Myocyte (in vitro differentiated cells): ENCODE data around the gene CDK15. TPM values are rescaled to one million over a fixed set of nuclear protein-coding genes. Genes with fewer than 3 reads are reported as not detected.

Source experiments
- DNase-seq: peaks from one replicate; pipeline ENCODE4 v3.0.0-alpha.2; 2012; ENCODE audit warnings: low read depth
- total RNA-seq: library from RNA; depleted of rRNA; stranded (reverse); fragments of >200 nt; gene quantifications from 2 replicates; pipeline ENCODE4 v1.2.3, GENCODE V29; 2014

CDK15 gene
- total RNA-seq, 1 donor from 2014 or later: 6.7 TPM

GRCh38 chr2:201866643-201867473 lies 60.5 kb downstream of the CDK15 start:
- DNase-seq: no peak

DNA sequence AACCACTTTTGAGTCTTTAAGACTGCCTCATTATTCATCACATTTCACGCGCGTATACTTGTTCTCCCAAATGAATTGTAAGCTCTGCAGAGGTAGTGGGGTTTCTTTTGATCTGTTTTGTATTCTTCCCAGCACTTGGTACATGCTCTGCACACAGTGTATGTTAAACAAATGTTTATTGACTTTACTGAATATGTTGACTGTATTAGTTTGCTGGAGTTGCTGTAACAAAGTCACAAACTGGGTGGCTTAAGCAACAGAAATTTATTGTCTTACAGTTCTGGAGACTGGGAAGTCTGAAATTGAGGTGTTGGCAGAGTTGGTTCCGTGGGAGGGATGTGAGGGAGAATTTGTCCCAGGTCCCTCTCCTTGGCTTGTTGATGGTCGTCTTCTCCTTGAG lies 65.1 kb downstream of the CDK15 start:
- no peak for DNase-seq

- DNase-seq: no peak
These were observed 66.3 kb downstream of the CDK15 start for GRCh38 chr2:201872591-201872990.

GRCh38 chr2:201879996-201880395 lies 73.7 kb downstream of the CDK15 start:
- no peak for DNase-seq

- DNase-seq: peak; percentile 50
These were observed 74.2 kb downstream of the CDK15 start for GRCh38 chr2:201880579-201880978.

DNA sequence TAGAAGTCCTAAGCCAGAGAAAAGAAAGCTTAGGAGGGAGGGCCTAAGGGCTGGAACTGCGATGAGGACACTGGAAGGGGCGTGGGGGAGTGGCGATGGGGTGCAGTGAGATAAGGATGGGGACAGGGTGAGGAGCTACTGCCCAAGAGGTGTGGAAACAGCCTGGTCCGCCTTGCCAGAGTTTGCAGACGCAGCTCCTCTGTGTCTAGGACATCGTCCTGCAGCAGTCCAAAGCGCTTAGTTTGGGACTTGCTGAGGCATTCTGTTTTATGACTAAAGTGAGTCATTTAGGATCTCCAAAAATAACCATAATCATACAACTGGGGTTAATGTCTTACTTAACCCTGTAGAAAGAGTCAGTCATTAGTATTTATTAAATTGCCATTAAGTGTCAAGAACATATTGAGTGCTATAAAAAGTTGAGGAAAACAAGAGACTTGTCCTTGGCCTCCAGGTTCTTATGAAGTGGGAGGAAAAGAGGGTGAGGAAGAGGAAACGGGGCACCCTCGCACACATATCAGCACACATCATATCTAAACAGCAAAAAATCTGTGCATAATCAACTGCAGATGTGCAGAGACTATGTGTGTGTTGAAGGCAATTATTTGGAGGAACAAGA lies 74.8 kb downstream of the CDK15 start:
- no peak for DNase-seq

- no peak for DNase-seq
These were observed 75.4 kb downstream of the CDK15 start for GRCh38 chr2:201881741-201882140.

GRCh38 chr2:201882353-201883090 lies 76.2 kb downstream of the CDK15 start:
- DNase-seq: peak; percentile 78

GRCh38 chr2:201883606-201884369 lies 77.5 kb downstream of the CDK15 start:
- peak; percentile 92 for DNase-seq

GRCh38 chr2:201886504-201886903 lies 80.2 kb downstream of the CDK15 start:
- DNase-seq: no peak

GRCh38 chr2:201887773-201888425 lies 81.6 kb downstream of the CDK15 start:
- DNase-seq: no peak

DNA sequence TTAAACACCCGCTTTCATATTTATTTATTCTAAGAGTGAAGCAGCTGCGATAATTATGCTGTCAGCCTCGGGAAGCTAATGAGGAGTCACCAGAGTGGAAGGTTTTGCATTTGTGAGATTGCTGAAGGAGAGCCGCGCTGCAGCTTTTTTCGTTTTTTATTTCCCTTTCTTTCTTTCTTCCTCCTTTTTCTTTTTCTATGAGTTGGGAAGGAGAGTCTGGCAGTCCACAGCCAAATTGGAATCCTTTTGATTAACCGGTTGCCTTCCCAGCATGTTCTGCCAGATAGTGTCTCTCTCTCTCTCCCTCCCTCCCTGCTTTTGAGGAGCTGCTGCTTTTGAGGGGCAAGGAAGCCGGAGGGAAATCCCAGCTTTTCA lies 82.1 kb downstream of the CDK15 start:
- no peak for DNase-seq

DNA sequence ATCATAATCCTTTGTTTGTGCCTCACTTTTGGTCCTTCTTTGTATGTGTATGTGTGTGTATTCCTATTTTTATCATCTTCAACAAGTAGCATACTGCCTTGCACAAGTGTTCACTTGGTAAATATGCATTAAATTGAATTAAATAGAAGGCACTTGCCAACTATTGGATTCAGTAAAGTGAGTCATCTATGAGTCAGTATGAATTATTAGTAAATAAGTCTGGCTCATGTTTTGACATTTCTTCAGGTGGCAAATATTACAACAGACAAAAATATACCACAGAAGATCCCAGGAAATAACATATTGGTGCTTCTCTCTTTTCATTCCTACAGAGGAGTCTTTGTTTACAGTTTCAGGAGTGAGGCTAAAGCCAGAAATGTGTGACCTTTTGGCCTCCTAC lies 84.1 kb downstream of the CDK15 start:
- no peak for DNase-seq

DNA sequence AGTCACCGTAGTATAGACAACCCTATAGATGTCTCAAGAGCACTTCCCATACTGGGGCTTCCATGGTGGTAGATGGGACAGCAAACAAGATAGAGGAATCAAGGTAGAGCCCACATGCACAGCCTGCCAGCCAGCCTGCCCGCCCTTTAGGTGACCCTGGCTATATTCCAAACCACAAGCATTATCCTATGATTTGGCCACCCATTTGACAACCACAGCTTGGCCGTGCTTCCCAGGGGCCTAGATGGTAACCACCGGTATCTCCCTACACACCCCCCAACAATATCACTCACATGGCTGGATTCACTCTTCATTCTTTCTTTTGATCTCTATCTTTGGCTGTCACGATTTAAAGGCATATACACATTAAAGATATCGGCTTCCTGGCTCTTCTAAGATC lies 85.3 kb downstream of the CDK15 start:
- DNase-seq: no peak

DNA sequence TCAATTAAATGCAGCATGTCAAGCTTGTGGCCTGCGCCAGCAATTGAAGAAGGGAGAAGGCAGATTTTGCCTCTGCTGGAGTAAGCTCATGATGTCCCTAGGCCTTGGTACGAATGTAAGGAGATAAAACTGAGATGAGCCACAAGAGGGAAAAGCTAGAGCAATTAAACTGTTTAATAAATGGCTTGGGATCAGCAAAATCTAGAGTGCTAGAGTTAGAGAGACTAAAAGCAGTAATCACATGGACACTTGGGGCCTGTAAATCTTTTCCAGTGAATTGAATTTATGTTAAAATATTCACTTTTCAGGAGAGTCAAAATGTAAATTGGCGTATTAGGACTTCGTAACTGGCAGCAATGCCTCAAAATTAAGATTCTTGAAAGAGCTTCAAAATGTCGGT lies 86.2 kb downstream of the CDK15 start:
- DNase-seq: no peak

GRCh38 chr2:201900362-201900761 lies 94.0 kb downstream of the CDK15 start:
- no peak for DNase-seq

DNA sequence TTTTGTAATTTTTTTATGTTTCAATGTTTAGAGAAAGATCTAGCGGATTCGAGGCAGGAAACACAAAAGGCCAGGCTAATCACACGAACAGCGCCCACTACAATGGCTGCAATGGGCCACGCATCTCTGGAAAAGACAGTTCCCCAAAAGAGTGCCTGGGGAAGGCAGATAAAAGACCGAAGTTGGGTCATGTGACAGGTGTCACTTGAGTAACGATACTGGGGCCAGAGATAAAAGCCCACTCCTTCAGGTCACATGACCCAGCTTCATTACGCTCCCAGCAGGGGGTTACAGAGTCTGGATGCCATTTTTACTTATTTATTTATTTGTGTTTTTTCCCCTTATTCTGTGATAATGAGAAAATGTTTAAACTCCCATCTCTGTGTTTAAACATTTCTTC lies 95.4 kb downstream of the CDK15 start:
- DNase-seq: no peak

- no peak for DNase-seq
These were observed 98.4 kb downstream of the CDK15 start for GRCh38 chr2:201904538-201905420.

- DNase-seq: no peak
These were observed 100.6 kb downstream of the CDK15 start for GRCh38 chr2:201906777-201907562.
